H1 (cell line): Measurements from ENCODE around the gene HERC3. TPM values are rescaled to one million over a fixed set of nuclear protein-coding genes. Genes with fewer than 3 reads are reported as not detected.

Experiments
- CTCF ChIA-PET: fragments of 300-600 bp; sonication (Branson Sonifier 250); formaldehyde crosslinking; loops from one replicate; lab custom pipeline; 2021; ENCODE audit not compliant: partially characterized antibody; lab: Charles Lee
- POLR2A ChIA-PET: fragments of 300-600 bp; sonication (Branson Sonifier 250); formaldehyde crosslinking; loops from one replicate; lab custom pipeline; 2021; ENCODE audit warnings: inconsistent platforms; ENCODE audit not compliant: partially characterized antibody; lab: Charles Lee
- DNase-seq, 2 experiments: peaks; one replicate each; pipeline versions ENCODE4 v3.0.0 to v3.0.0-alpha.2; 2010 to 2022; ENCODE audit warnings: low spot score in 2 of 2, low read depth in 1 of 2, mixed read lengths in 1 of 2
- FAIRE-seq: peaks from 2 replicates; lab custom pipeline; 2011; peaks lifted over from hg19 to GRCh38; lab: Jason Lieb, UNC
- H2AFZ ChIP-seq: 2 replicates; pipeline ENCODE4 v1.8.1; 2012; ENCODE audit warnings: low read length, inconsistent platforms
- H2AK5ac ChIP-seq: 2 replicates; pipeline ENCODE4 v1.6.1; 2013; ENCODE audit warnings: low read depth, low read length
- H2BK120ac ChIP-seq: replicated peaks from 2 replicates; pipeline ENCODE3; 2013; ENCODE audit warnings: low read depth, low read length, inconsistent platforms
- H2BK12ac ChIP-seq: 2 replicates; pipeline ENCODE4 v1.6.1; 2013; ENCODE audit warnings: low read depth, low read length
- H2BK15ac ChIP-seq: 2 replicates; pipeline ENCODE4 v1.6.1; 2013; ENCODE audit warnings: low read length
- H2BK20ac ChIP-seq: 2 replicates; pipeline ENCODE4 v1.6.1; 2013; ENCODE audit warnings: low read length
- H2BK5ac ChIP-seq: 2 replicates; pipeline ENCODE4 v1.6.1; 2013; ENCODE audit warnings: low read depth, low read length
- H3K14ac ChIP-seq: 2 replicates; pipeline ENCODE4 v1.6.1; 2013; ENCODE audit warnings: inconsistent platforms; ENCODE audit not compliant: insufficient read length
- H3K18ac ChIP-seq: 2 replicates; pipeline ENCODE4 v1.6.1; 2013; ENCODE audit warnings: low read length; ENCODE audit errors: extremely low read depth
- H3K23ac ChIP-seq: 2 replicates; pipeline ENCODE4 v1.6.1; 2013; ENCODE audit warnings: inconsistent platforms; ENCODE audit not compliant: insufficient read length
- H3K23me2 ChIP-seq: 2 replicates; pipeline ENCODE4 v1.6.1; 2013; ENCODE audit warnings: low read depth, low read length
- H3K27ac ChIP-seq: 2 replicates; pipeline ENCODE4 v1.6.1; 2011; ENCODE audit warnings: low read depth, low read length, inconsistent platforms
- H3K27me3 ChIP-seq, 4 experiments: replicated peaks in 1 of 4; 1 replicate in 1 of 4; 2 replicates in 3 of 4; pipeline versions ENCODE4 v1.6.1 to v1.8.1; 2011 to 2013; ENCODE audit warnings: low read length in 3 of 4, mild to moderate bottlenecking in 3 of 4, inconsistent platforms in 2 of 4, mixed read lengths in 2 of 4, moderate library complexity in 1 of 4; ENCODE audit not compliant: control insufficient read depth in 3 of 4, insufficient read depth in 3 of 4; ENCODE audit errors: extremely low read depth in 1 of 4
- H3K36me3 ChIP-seq, 4 experiments: 2 replicates each; pipeline versions ENCODE4 v1.6.1 to v1.8.1; 2011 to 2013; ENCODE audit warnings: mild to moderate bottlenecking in 4 of 4, low read length in 3 of 4, moderate library complexity in 2 of 4, control low read depth in 1 of 4, inconsistent platforms in 1 of 4; ENCODE audit not compliant: insufficient read depth in 4 of 4, control insufficient read depth in 2 of 4
- H3K4ac ChIP-seq: replicated peaks from 2 replicates; pipeline ENCODE3; 2013; ENCODE audit warnings: low read length, low read depth, mixed read lengths, inconsistent platforms; ENCODE audit not compliant: insufficient read length
- H3K4me1 ChIP-seq, 4 experiments: replicated peaks in 1 of 4; 1 replicate in 1 of 4; 2 replicates in 3 of 4; pipeline versions ENCODE4 v1.6.1 to v1.8.1; 2011 to 2013; ENCODE audit warnings: low read length in 3 of 4, inconsistent platforms in 2 of 4, mixed read lengths in 1 of 4; ENCODE audit not compliant: insufficient read depth in 4 of 4, control insufficient read depth in 3 of 4
- H3K4me2 ChIP-seq, 2 experiments: 2 replicates each; pipeline versions ENCODE4 v1.6.1 to v1.8.1; 2011 to 2013; ENCODE audit warnings: low read depth in 2 of 2, low read length in 2 of 2, control low read depth in 1 of 2, inconsistent platforms in 1 of 2, mild to moderate bottlenecking in 1 of 2; ENCODE audit not compliant: insufficient read depth in 1 of 2
- H3K4me3 ChIP-seq, 4 experiments: fragments of 200-600, 300-600 bp in 1 of 4; sonication (generic), shearing (Covaris generic), sonication (Bioruptor Twin) in 1 of 4; 2 replicates each; pipeline versions ENCODE4 v1.5.1 to v1.8.1; 2011 to 2016; ENCODE audit warnings: low read length in 4 of 4, low read depth in 3 of 4, control low read depth in 2 of 4, inconsistent platforms in 2 of 4, mild to moderate bottlenecking in 2 of 4, mixed read lengths in 1 of 4, moderate library complexity in 1 of 4; ENCODE audit not compliant: insufficient read depth in 2 of 4; ENCODE audit errors: extremely low read depth in 1 of 4
- H3K56ac ChIP-seq: replicated peaks from 2 replicates; pipeline ENCODE3; 2013; ENCODE audit warnings: low read depth, mild to moderate bottlenecking, mixed read lengths, low read length, inconsistent platforms; ENCODE audit not compliant: insufficient read length
- H3K79me1 ChIP-seq: 2 replicates; pipeline ENCODE4 v1.6.1; 2013; ENCODE audit warnings: low read depth, low read length, control low read depth
- H3K79me2 ChIP-seq, 2 experiments: 2 replicates each; pipeline versions ENCODE4 v1.6.1 to v1.8.1; 2012 to 2013; ENCODE audit warnings: low read length in 2 of 2, mild to moderate bottlenecking in 2 of 2, inconsistent platforms in 1 of 2; ENCODE audit not compliant: insufficient read depth in 2 of 2, control insufficient read depth in 1 of 2
- H3K9ac ChIP-seq, 4 experiments: replicated peaks in 1 of 4; 1 replicate in 1 of 4; 2 replicates in 3 of 4; pipeline versions ENCODE4 v1.6.1 to v1.8.1; 2011 to 2013; ENCODE audit warnings: low read depth in 3 of 4, low read length in 3 of 4, control low read depth in 2 of 4, mild to moderate bottlenecking in 2 of 4, moderate library complexity in 2 of 4, inconsistent platforms in 1 of 4; ENCODE audit errors: extremely low read depth in 1 of 4
- H3K9me3 ChIP-seq, 2 experiments: 2 replicates each; pipeline versions ENCODE4 v1.6.1 to v1.8.1; 2012 to 2013; ENCODE audit warnings: mild to moderate bottlenecking in 2 of 2, moderate library complexity in 2 of 2, control low read depth in 1 of 2, inconsistent platforms in 1 of 2, low read depth in 1 of 2, low read length in 1 of 2, mixed read lengths in 1 of 2; ENCODE audit not compliant: insufficient read depth in 2 of 2
- H4K20me1 ChIP-seq, 2 experiments: replicated peaks in 1 of 2; 2 replicates each; pipeline versions ENCODE3 to v1.8.1; 2011 to 2013; ENCODE audit warnings: inconsistent platforms in 2 of 2, low read length in 2 of 2, mild to moderate bottlenecking in 1 of 2; ENCODE audit not compliant: insufficient read depth in 2 of 2, control insufficient read depth in 1 of 2
- H4K5ac ChIP-seq: 2 replicates; pipeline ENCODE4 v1.6.1; 2013; ENCODE audit warnings: low read length, low read depth, mixed read lengths, inconsistent platforms; ENCODE audit not compliant: insufficient read length
- H4K8ac ChIP-seq: 2 replicates; pipeline ENCODE4 v1.8.0; 2013; ENCODE audit warnings: mild to moderate bottlenecking, moderate library complexity, low read length, inconsistent platforms; ENCODE audit not compliant: insufficient read depth; ENCODE audit errors: extremely low read depth
- H4K91ac ChIP-seq: replicated peaks from 2 replicates; pipeline ENCODE3; 2013; ENCODE audit warnings: low read length, mixed read lengths, inconsistent platforms; ENCODE audit not compliant: insufficient read length
- BCL11A ChIP-seq, 2 experiments: IDR thresholded peaks; one replicate each; pipeline ENCODE4 v1.6.1; 2011; ENCODE audit warnings: low read depth in 2 of 2, low read length in 2 of 2, mild to moderate bottlenecking in 2 of 2
- CBX8 ChIP-seq: fragments of 300-800, 300-1000 bp; sonication (generic); IDR thresholded peaks from 2 replicates; pipeline ENCODE4 v1.7.1; 2016; ENCODE audit warnings: low read depth, low read length, borderline replicate concordance
- CHD2 ChIP-seq: IDR thresholded peaks from 2 replicates; pipeline ENCODE4 v1.6.1; 2012; ENCODE audit warnings: low read length, improper control_type of control experiment
- EGR1 ChIP-seq: IDR thresholded peaks from 2 replicates; pipeline ENCODE4 v1.6.1; 2011; ENCODE audit warnings: low read depth, low read length, borderline replicate concordance
- MAX ChIP-seq: IDR thresholded peaks from 2 replicates; pipeline ENCODE4 v1.6.1; 2012; ENCODE audit warnings: inconsistent platforms
- NANOG ChIP-seq: IDR thresholded peaks from 2 replicates; pipeline ENCODE4 v1.6.1; 2011; ENCODE audit warnings: low read length, low read depth, mild to moderate bottlenecking, inconsistent platforms; ENCODE audit not compliant: insufficient read depth, poor library complexity, severe bottlenecking
- RBBP5 ChIP-seq: IDR thresholded peaks from 2 replicates; pipeline ENCODE4 v1.7.1; 2012; ENCODE audit warnings: low read depth, mild to moderate bottlenecking, inconsistent platforms, low read length, moderate library complexity, borderline replicate concordance
- RNF2 ChIP-seq: fragments of 200-900, 300-1000 bp; sonication (generic); IDR thresholded peaks from 2 replicates; pipeline ENCODE4 v1.7.1; 2016; ENCODE audit warnings: borderline replicate concordance, low read depth, mild to moderate bottlenecking, antibody characterized with exemption, low read length; ENCODE audit not compliant: poor library complexity, severe bottlenecking; ENCODE audit errors: missing control alignments
- SIRT6 ChIP-seq: IDR thresholded peaks from one replicate; pipeline ENCODE4 v1.7.1; 2012; ENCODE audit warnings: low read length, inconsistent platforms
- SP1 ChIP-seq: IDR thresholded peaks from 2 replicates; pipeline ENCODE4 v1.6.1; 2011; ENCODE audit warnings: low read depth, low read length
- TAF1 ChIP-seq: IDR thresholded peaks from 2 replicates; pipeline ENCODE4 v1.6.1; 2011; ENCODE audit warnings: mild to moderate bottlenecking, low read depth, low read length
- YY1 ChIP-seq: IDR thresholded peaks from 2 replicates; pipeline ENCODE4 v1.6.1; 2011; ENCODE audit warnings: low read depth, mild to moderate bottlenecking, low read length
- WGBS, 2 experiments: shearing (Covaris generic) in 1 of 2; methylation state at CpG; one replicate each; pipeline versions ENCODE4 v1.1.6 to v1.1.7; 2013 to 2015; ENCODE audit warnings: low lambda C conversion rate in 2 of 2, mixed read lengths in 2 of 2, inconsistent platforms in 1 of 2, low coverage in 1 of 2, missing lambda C conversion rate in 1 of 2; ENCODE audit not compliant: insufficient replicate concordance in 2 of 2, insufficient coverage in 1 of 2, insufficient read length in 1 of 2; ENCODE audit errors: extremely low coverage in 1 of 2, missing lambda C conversion rate in 1 of 2; 5-methylcytosine and 5-hydroxymethylcytosine counted together
- polyA plus RNA-seq, 7 experiments: library from polyadenylated mRNA; depleted of rRNA in 3 of 7; stranded (reverse) in 5 of 7; unstranded in 2 of 7; fragments of >200 nt in 5 of 7; fragments of 200-250 nt in 2 of 7; gene quantifications; 1 replicate in 5 of 7; 2 replicates in 1 of 7; 4 replicates in 1 of 7; pipeline versions ENCODE4 v1.2.1 to v1.2.3, GENCODE V29; 2011 to 2013; ENCODE audit warnings: missing spikeins in 2 of 7, mixed read lengths in 2 of 7
- total RNA-seq: library from RNA; stranded (reverse); fragmentation: NEBNext Ultra II Directional; extraction: Animal tissue kit (Norgen Biotek cat#: 25700); gene quantifications from 2 replicates; pipeline ENCODE4 v1.2.1, GENCODE V29; 2021

Gene HERC3
- total and polyA plus RNA-seq, 2 of the 8 experiments (the other 6 are each of a cell fraction or from before 2014, with no cell fraction given), result 1.4 to 5.7 TPM

DNA sequence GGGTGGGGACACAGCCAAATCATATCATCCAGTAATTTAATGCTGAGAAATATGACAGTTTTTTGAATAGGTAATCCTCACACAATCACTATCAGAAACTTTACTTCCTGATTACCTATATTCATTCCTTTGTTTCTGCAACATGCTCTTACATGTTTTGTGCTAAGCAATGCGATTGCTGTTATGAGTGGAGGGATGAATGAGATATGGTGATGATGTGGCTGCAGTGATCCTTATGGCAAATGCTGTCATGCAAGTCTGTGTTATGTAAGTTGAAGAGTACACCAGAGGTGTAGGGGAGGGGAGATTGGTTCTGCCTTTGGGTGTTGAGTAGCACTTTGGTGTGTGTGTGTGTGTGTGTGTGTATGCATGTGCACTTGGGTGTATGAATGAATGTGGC is 14.6 kb downstream of the HERC3 start:
- CTCF ChIA-PET, result interaction anchor here (0.9 kb wide), 1 partner anchor 19 kb away, joined by 3 read pairs; no protein-coding TSS in a partner anchor
- no peaks in the 10 kb centered on the region for H4K20me1 ChIP-seq
- TF ChIP-seq EGR1 (no peak), MAX (no peak), YY1 (no peak), RBBP5 (no peak), SP1 (no peak), TAF1 (no peak), NANOG (no peak), CHD2 (no peak), RNF2 (no peak), SIRT6 (no peak), BCL11A (IDR thresholded peaks at IDR 0.05; ENCODE audit: low read depth in 2 of 2, low read length in 2 of 2) (no peak), CBX8 (no peak)

More for the DNA sequence above, 14.6 kb downstream of the HERC3 start:
- H2BK15ac ChIP-seq, result no peak overlapping the region
- H2BK120ac ChIP-seq, result no peak overlapping the region
- no peak overlapping the region for H4K8ac ChIP-seq
- H3K14ac ChIP-seq, result no peak overlapping the region
- 91% methylated on average over 1 of the region's 1 CpG; no CpG with 5 or more reads in 1 of the 2 experiments for WGBS, 2 experiments
- H3K36me3 ChIP-seq, result no peaks in the 10 kb centered on the region
- no peak overlapping the region for H3K4me2 ChIP-seq
- no peak overlapping the region for H3K4ac ChIP-seq
- H3K9me3 ChIP-seq, result no peaks in the 10 kb centered on the region
- H3K4me1 ChIP-seq, result no peaks in the 10 kb centered on the region
- H4K5ac ChIP-seq, result no peak overlapping the region
- H3K79me1 ChIP-seq, result no peaks in the 10 kb centered on the region
- no peak for DNase-seq
- H3K27me3 ChIP-seq, result no peaks in the 10 kb centered on the region
- no peak overlapping the region for H3K23ac ChIP-seq
- H2AK5ac ChIP-seq, result no peak overlapping the region
- no peak overlapping the region for H2AFZ ChIP-seq
- no peak overlapping the region for H2BK5ac ChIP-seq
- H2BK12ac ChIP-seq, result no peak overlapping the region
- no peak overlapping the region for H3K4me3 ChIP-seq
- POLR2A ChIA-PET, result no interaction called here
- H4K91ac ChIP-seq, result no peak overlapping the region
- no peaks in the 10 kb centered on the region for H3K79me2 ChIP-seq
- no peak overlapping the region for H3K56ac ChIP-seq
- no peaks in the 10 kb centered on the region for H3K23me2 ChIP-seq
- no peak overlapping the region for H3K27ac ChIP-seq
- no peak overlapping the region for H3K9ac ChIP-seq
- H3K18ac ChIP-seq, result no peak overlapping the region
- FAIRE-seq, result no peak
- no peak overlapping the region for H2BK20ac ChIP-seq
